HEK293 (cell line): ENCODE measurements around the gene ATXN10.

Experiments
- CTCF ChIA-PET: fragments of 350-600 bp; formaldehyde crosslinking; extraction: SDS; loops from one replicate; lab custom pipeline; 2021; ENCODE audit warnings: antibody characterized with exemption; lab: Yijun Ruan, JAX
- POLR2A ChIA-PET: fragments of 300-600 bp; formaldehyde crosslinking; extraction: SDS; loops from one replicate; lab custom pipeline; 2020; ENCODE audit warnings: antibody characterized with exemption, inconsistent platforms; lab: Yijun Ruan, JAX
- H3K27ac ChIP-seq: fragments of 200-500 bp; sonication (Bioruptor generic); 2 replicates; pipeline ENCODE4 v1.5.1; 2014; ENCODE audit warnings: low read depth, low read length, control low read depth, inconsistent platforms; ENCODE audit errors: extremely low read depth
- H3K36me3 ChIP-seq, 2 experiments: fragments of 200-500 bp in 1 of 2; sonication (Bioruptor generic) in 1 of 2; 1 replicate in 1 of 2; 2 replicates in 1 of 2; pipeline ENCODE4 v1.5.1; 2014 to 2017; ENCODE audit warnings: inconsistent platforms in 2 of 2, low read length in 2 of 2; ENCODE audit not compliant: control insufficient read depth in 2 of 2, insufficient read depth in 1 of 2
- H3K4me1 ChIP-seq: fragments of 200-500 bp; sonication (Bioruptor generic); 2 replicates; pipeline ENCODE4 v1.5.1; 2014; ENCODE audit warnings: mild to moderate bottlenecking, low read length, inconsistent platforms; ENCODE audit not compliant: control insufficient read depth, insufficient read depth
- H3K4me3 ChIP-seq: 2 replicates; pipeline ENCODE4 v1.5.1; 2011; ENCODE audit warnings: low read depth, mild to moderate bottlenecking, control low read depth, low read length, moderate library complexity
- H3K9me3 ChIP-seq: fragments of 200-500 bp; sonication (Bioruptor generic); 2 replicates; pipeline ENCODE4 v1.5.1; 2014; ENCODE audit warnings: low read depth, low read length, inconsistent platforms; ENCODE audit not compliant: control insufficient read depth, insufficient read depth
- KLF8 ChIP-seq: fragments of 450-650 bp; formaldehyde crosslinking; IDR thresholded peaks from 2 replicates; pipeline ENCODE4 v1.5.1; 2016; ENCODE audit warnings: missing biosample characterization, missing genetic modification characterization
- MEIS1 ChIP-seq: sonication (generic); formaldehyde crosslinking; IDR thresholded peaks from 2 replicates; pipeline ENCODE4 v1.8.1; 2022; ENCODE audit warnings: missing genetic modification reagents, mild to moderate bottlenecking, borderline replicate concordance
- SCRT1 ChIP-seq: fragments of 450-650 bp; formaldehyde crosslinking; IDR thresholded peaks from 2 replicates; pipeline ENCODE4 v1.5.1; 2016; ENCODE audit warnings: missing biosample characterization, missing genetic modification characterization, borderline replicate concordance
- SP2 ChIP-seq: fragments of 450-650 bp; formaldehyde crosslinking; IDR thresholded peaks from 2 replicates; pipeline ENCODE4 v1.5.1; 2016; ENCODE audit warnings: missing biosample characterization, missing genetic modification characterization
- SP7 ChIP-seq: fragments of 450-650 bp; formaldehyde crosslinking; IDR thresholded peaks from 2 replicates; pipeline ENCODE4 v1.5.1; 2016; ENCODE audit warnings: missing biosample characterization, missing genetic modification characterization
- ZFP69B ChIP-seq: fragments of 450-650 bp; formaldehyde crosslinking; IDR thresholded peaks from 2 replicates; pipeline ENCODE4 v1.5.1; 2016; ENCODE audit warnings: missing biosample characterization, missing genetic modification characterization
- ZIC2 ChIP-seq: fragments of 450-650 bp; formaldehyde crosslinking; IDR thresholded peaks from 2 replicates; pipeline ENCODE4 v1.5.1; 2016; ENCODE audit warnings: missing biosample characterization, missing genetic modification characterization
- ZNF112 ChIP-seq: fragments of 450-650 bp; formaldehyde crosslinking; IDR thresholded peaks from 2 replicates; pipeline ENCODE4 v1.5.0; 2017; ENCODE audit warnings: missing biosample characterization, missing genetic modification characterization
- ZNF121 ChIP-seq: fragments of 450-650 bp; formaldehyde crosslinking; IDR thresholded peaks from 2 replicates; pipeline ENCODE4 v1.5.1; 2016; ENCODE audit warnings: missing biosample characterization, missing genetic modification characterization
- ZNF37A ChIP-seq: fragments of 450-650 bp; IDR thresholded peaks from 2 replicates; pipeline ENCODE4 v1.5.1; 2018; ENCODE audit warnings: missing biosample characterization, missing genetic modification characterization
- ZNF473 ChIP-seq: fragments of 450-650 bp; formaldehyde crosslinking; IDR thresholded peaks from 2 replicates; pipeline ENCODE4 v1.5.1; 2017; ENCODE audit warnings: missing biosample characterization, missing genetic modification characterization
- ZNF48 ChIP-seq: fragments of 450-650 bp; formaldehyde crosslinking; IDR thresholded peaks from 2 replicates; pipeline ENCODE4 v1.5.1; 2016; ENCODE audit warnings: missing biosample characterization, missing genetic modification characterization
- ZNF658 ChIP-seq: fragments of 450-650 bp; formaldehyde crosslinking; IDR thresholded peaks from 2 replicates; pipeline ENCODE4; 2016; ENCODE audit warnings: missing biosample characterization, missing genetic modification characterization
- ZNF792 ChIP-seq: fragments of 450-650 bp; formaldehyde crosslinking; IDR thresholded peaks from 2 replicates; pipeline ENCODE4 v1.5.1; 2016; ENCODE audit warnings: missing biosample characterization, missing genetic modification characterization
- ZSCAN23 ChIP-seq: fragments of 450-650 bp; formaldehyde crosslinking; IDR thresholded peaks from 2 replicates; pipeline ENCODE4 v1.5.1; 2016; ENCODE audit warnings: missing biosample characterization, missing genetic modification characterization
- TF ChIP-seq, protein P1 (sequence below): fragments of 450-650 bp; formaldehyde crosslinking; IDR thresholded peaks from 2 replicates; pipeline ENCODE4 v1.5.1; 2017; ENCODE audit warnings: missing biosample characterization, mild to moderate bottlenecking, missing genetic modification characterization, moderate library complexity
- TF ChIP-seq, protein P2 (sequence below): fragments of 450-650 bp; formaldehyde crosslinking; IDR thresholded peaks from 2 replicates; pipeline ENCODE4 v1.5.1; 2016; ENCODE audit warnings: missing biosample characterization, missing genetic modification characterization, borderline replicate concordance
- TF ChIP-seq, protein P3 (sequence below): fragments of 450-650 bp; formaldehyde crosslinking; IDR thresholded peaks from 2 replicates; pipeline ENCODE4 v1.5.1; 2017; ENCODE audit warnings: missing biosample characterization, missing genetic modification characterization

Gene ATXN10

DNA sequence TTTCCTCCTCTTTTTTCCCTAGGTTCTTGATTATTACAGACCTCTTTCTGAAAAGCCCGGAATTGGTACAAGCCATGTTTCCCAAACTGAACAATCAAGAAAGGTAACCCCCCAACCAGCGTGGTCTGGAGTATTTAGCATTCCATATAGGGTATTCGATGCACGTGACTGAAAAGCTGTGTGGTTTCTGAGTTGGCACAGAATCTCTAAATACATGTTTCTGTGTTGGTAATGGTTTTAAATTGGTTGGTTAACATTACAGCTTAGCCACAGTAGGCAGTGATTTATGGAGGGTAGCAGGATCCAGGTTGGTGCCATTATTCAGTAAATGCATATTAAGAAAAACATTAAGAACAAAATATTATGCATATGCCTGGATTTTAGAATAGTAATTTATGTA lies 46.8 kb downstream of the ATXN10 start (continued):
- no peak for TF ChIP-seq SCRT1 (tag by site-specific recombination)
- no peak for TF ChIP-seq ZNF658 (tag by site-specific recombination)
- TF ChIP-seq ZNF37A (tag by site-specific recombination) = no peak
- no peak for TF ChIP-seq ZNF112 (tag by site-specific recombination)
- TF ChIP-seq, protein P1, sequence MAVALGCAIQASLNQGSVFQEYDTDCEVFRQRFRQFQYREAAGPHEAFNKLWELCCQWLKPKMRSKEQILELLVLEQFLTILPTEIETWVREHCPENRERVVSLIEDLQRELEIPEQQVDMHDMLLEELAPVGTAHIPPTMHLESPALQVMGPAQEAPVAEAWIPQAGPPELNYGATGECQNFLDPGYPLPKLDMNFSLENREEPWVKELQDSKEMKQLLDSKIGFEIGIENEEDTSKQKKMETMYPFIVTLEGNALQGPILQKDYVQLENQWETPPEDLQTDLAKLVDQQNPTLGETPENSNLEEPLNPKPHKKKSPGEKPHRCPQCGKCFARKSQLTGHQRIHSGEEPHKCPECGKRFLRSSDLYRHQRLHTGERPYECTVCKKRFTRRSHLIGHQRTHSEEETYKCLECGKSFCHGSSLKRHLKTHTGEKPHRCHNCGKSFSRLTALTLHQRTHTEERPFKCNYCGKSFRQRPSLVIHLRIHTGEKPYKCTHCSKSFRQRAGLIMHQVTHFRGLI (tag by site-specific recombination) = no peak
- no peak for TF ChIP-seq KLF8
- no peak for TF ChIP-seq ZNF792 (tag by site-specific recombination)
- no peak for TF ChIP-seq ZNF48 (tag by site-specific recombination)
- no peak for TF ChIP-seq ZSCAN23 (tag by site-specific recombination)
- TF ChIP-seq ZNF473 (tag by site-specific recombination) = no peak

DNA sequence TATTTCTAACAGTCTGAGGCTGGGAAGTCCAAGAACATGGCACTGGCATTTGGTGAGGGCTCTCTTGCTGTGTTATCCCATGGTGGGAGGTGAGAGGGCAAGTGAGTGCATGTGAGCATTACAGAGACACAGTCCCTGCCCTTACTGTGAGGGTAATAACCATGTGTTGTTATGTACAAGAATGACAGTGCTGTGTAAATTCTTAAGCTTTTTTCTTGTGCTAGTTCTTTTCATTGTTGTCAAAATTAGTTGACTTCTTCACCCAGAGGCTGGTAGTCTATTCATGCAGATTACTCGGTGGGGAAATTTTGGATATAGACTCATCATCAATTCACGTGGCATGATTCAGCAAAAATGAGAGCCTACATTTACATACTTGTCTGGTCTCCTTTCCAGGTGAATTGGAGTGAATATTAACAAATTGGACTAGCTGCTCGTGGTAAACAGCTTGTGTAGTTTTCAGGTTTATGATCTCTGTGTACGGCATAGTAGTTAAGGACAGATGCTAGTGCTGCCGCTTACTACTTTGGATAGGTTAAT lies 49.3 kb downstream of the ATXN10 start:
- Histone ChIP-seq H3K4me3 (no peak overlapping the region), H3K36me3 (peaks cover 34 to 47% of the 10 kb centered on the region in 2 experiments), H3K4me1 (peaks cover 16% of the 10 kb centered on the region)
- CTCF ChIA-PET = interaction anchor here (0.8 kb wide), 2 partner anchors 10 to 23 kb away, joined by 3 to 4 read pairs; no protein-coding TSS in a partner anchor
- POLR2A ChIA-PET = no interaction called here
- no peak for TF ChIP-seq MEIS1 (CRISPR knock-in tag)
- no peak for TF ChIP-seq ZFP69B (tag by site-specific recombination)
- TF ChIP-seq SP7 (tag by site-specific recombination) = no peak
- TF ChIP-seq SP2 = no peak
- TF ChIP-seq, protein P1 (tag by site-specific recombination) = no peak
- TF ChIP-seq ZNF792 (tag by site-specific recombination) = no peak
- no peak for TF ChIP-seq ZSCAN23 (tag by site-specific recombination)
- TF ChIP-seq, protein P2, sequence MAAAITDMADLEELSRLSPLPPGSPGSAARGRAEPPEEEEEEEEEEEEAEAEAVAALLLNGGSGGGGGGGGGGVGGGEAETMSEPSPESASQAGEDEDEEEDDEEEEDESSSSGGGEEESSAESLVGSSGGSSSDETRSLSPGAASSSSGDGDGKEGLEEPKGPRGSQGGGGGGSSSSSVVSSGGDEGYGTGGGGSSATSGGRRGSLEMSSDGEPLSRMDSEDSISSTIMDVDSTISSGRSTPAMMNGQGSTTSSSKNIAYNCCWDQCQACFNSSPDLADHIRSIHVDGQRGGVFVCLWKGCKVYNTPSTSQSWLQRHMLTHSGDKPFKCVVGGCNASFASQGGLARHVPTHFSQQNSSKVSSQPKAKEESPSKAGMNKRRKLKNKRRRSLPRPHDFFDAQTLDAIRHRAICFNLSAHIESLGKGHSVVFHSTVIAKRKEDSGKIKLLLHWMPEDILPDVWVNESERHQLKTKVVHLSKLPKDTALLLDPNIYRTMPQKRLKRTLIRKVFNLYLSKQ (tag by site-specific recombination) = no peak
- TF ChIP-seq ZIC2 (tag by site-specific recombination) = no peak
- no peak for TF ChIP-seq ZNF121 (tag by site-specific recombination)
- TF ChIP-seq, protein P3, sequence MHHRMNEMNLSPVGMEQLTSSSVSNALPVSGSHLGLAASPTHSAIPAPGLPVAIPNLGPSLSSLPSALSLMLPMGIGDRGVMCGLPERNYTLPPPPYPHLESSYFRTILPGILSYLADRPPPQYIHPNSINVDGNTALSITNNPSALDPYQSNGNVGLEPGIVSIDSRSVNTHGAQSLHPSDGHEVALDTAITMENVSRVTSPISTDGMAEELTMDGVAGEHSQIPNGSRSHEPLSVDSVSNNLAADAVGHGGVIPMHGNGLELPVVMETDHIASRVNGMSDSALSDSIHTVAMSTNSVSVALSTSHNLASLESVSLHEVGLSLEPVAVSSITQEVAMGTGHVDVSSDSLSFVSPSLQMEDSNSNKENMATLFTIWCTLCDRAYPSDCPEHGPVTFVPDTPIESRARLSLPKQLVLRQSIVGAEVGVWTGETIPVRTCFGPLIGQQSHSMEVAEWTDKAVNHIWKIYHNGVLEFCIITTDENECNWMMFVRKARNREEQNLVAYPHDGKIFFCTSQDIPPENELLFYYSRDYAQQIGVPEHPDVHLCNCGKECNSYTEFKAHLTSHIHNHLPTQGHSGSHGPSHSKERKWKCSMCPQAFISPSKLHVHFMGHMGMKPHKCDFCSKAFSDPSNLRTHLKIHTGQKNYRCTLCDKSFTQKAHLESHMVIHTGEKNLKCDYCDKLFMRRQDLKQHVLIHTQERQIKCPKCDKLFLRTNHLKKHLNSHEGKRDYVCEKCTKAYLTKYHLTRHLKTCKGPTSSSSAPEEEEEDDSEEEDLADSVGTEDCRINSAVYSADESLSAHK (tag by site-specific recombination) = no peak
- TF ChIP-seq, all 188 proteins: peak for 0
- Histone ChIP-seq H3K9me3 (no peaks in the 10 kb centered on the region), H3K27ac (no peak overlapping the region)
